Thyroid gland (tissue), 4 donors: ENCODE data around the gene HK1. TPM values are rescaled to one million over a fixed set of nuclear protein-coding genes. Genes with fewer than 3 reads are reported as not detected.

ENCODE experiments used
- DNase-seq, 2 donors: peaks; one replicate each; pipeline ENCODE4 v3.0.0-alpha.2; 2019
- H3K27ac ChIP-seq, 3 donors: fragments of 200-600 bp; sonication (generic); 1 replicate in 2 of 3; 2 replicates in 1 of 3; pipeline ENCODE4 v1.5.1; 2016 to 2019; ENCODE audit warnings: mild to moderate bottlenecking in 1 of 3, moderate library complexity in 1 of 3
- H3K27me3 ChIP-seq: fragments of 200-600 bp; sonication (generic); one replicate; pipeline ENCODE4 v1.5.1; 2019
- H3K36me3 ChIP-seq, 2 donors: fragments of 200-600 bp; sonication (generic); one replicate each; pipeline ENCODE4 v1.5.1; 2016 to 2019
- H3K4me1 ChIP-seq, 2 donors: fragments of 200-600 bp; sonication (generic); one replicate each; pipeline ENCODE4 v1.5.1; 2017 to 2019
- H3K4me3 ChIP-seq, 3 donors: fragments of 200-600 bp; sonication (generic); replicated peaks in 1 of 3; 1 replicate in 2 of 3; 2 replicates in 1 of 3; pipeline ENCODE4 v1.5.1; 2016; ENCODE audit warnings: mild to moderate bottlenecking in 1 of 3
- H3K9me3 ChIP-seq: fragments of 200-600 bp; sonication (generic); one replicate; pipeline ENCODE4 v1.5.1; 2017
- POLR2A ChIP-seq, 2 donors: fragments of 450-650 bp; IDR thresholded peaks; one replicate each; pipeline ENCODE4 v1.6.1; 2017; ENCODE audit warnings: antibody characterized with exemption in 2 of 2, mild to moderate bottlenecking in 2 of 2, moderate library complexity in 1 of 2
- WGBS, 2 donors: methylation state at CpG; one replicate each; pipeline ENCODE4 v1.1.5; 2017; 5-methylcytosine and 5-hydroxymethylcytosine counted together
- intact Hi-C: fragments of 100-400 bp; cut with DNase I; formaldehyde crosslinking; loops from one replicate; pipeline ENCODE4 v1.15.1; 2023
- total RNA-seq, 4 donors: library from RNA; depleted of rRNA; stranded (reverse); fragments of >200 nt; gene quantifications; one replicate each; pipeline ENCODE4 v1.2.3, GENCODE V29; 2016
- TF ChIP-seq, protein P1 (sequence below), 6 experiments: fragments of 200-600 bp in 3 of 6; fragments of 450-650 bp in 3 of 6; sonication (generic) in 3 of 6; IDR thresholded peaks; one replicate each; pipeline ENCODE4 v1.5.1; 2016 to 2019; ENCODE audit warnings: antibody characterized with exemption in 6 of 6, mild to moderate bottlenecking in 2 of 6, inconsistent platforms in 1 of 6, moderate library complexity in 1 of 6

The HK1 gene
- total RNA-seq, 4 donors from 2014 or later, result 106 to 231 (median 189) TPM

DNA sequence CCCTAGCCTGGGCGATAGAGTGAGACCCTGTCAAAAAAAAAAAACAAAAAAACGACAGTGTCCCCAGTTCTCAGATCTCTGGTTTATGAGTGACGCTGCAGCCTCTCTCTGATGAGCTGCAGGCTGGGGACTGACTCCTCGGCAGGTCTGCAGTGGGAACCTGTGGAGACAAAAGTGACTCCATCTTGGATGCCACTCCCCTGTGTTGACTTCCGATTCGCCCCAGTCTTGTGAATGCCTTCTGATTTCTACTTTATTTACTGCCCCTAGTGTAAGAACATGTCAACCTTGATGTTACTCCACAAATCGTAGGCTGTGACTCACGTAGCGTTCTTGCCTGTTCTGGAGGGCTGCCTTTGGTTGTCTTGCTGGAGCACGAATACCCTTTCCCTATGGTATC is 132.2 kb downstream of the HK1 start:
- TF ChIP-seq, protein P1, sequence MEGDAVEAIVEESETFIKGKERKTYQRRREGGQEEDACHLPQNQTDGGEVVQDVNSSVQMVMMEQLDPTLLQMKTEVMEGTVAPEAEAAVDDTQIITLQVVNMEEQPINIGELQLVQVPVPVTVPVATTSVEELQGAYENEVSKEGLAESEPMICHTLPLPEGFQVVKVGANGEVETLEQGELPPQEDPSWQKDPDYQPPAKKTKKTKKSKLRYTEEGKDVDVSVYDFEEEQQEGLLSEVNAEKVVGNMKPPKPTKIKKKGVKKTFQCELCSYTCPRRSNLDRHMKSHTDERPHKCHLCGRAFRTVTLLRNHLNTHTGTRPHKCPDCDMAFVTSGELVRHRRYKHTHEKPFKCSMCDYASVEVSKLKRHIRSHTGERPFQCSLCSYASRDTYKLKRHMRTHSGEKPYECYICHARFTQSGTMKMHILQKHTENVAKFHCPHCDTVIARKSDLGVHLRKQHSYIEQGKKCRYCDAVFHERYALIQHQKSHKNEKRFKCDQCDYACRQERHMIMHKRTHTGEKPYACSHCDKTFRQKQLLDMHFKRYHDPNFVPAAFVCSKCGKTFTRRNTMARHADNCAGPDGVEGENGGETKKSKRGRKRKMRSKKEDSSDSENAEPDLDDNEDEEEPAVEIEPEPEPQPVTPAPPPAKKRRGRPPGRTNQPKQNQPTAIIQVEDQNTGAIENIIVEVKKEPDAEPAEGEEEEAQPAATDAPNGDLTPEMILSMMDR (IDR thresholded peaks at IDR 0.05), result no peak
- TF ChIP-seq POLR2A (IDR thresholded peaks at IDR 0.05), result no peak
- Histone ChIP-seq H3K9me3 (no peaks in the 10 kb centered on the region), H3K4me3 (no peak overlapping the region), H3K27me3 (no peaks in the 10 kb centered on the region), H3K27ac (peak overlapping the region in 1 of 3 donors; percentile 61), H3K36me3 (no peaks in the 10 kb centered on the region), H3K4me1 (peaks cover 21 to 39% of the 10 kb centered on the region in 2 donors)
- no peak for DNase-seq
- 85 to 97% methylated on average over 9 to 10 of the region's 10 CpGs for WGBS, 2 donors
- intact Hi-C loops, result no loop called here

DNA sequence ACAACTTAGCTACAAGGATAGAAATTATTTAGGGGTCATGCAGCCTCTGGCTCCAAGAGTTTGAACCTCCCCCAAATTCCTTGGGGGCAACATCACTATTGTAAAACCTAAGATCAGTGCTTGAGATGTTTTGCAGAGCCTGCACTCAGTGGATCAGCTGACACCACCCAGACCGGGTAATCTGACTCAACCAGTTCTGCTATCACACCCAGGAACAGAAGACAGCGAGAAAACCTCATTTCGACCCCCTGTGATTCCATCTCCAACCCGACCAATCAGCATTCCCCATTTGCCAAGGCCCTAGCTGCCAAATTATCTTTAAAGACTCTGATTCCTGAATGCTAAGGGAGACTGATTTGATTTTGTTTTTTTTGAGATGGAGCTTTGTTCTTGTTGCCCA is 133.2 kb downstream of the HK1 start:
- 58 to 66% methylated on average over 4 of the region's 4 CpGs for WGBS, 2 donors
- no peaks in the 10 kb centered on the region for H3K9me3 ChIP-seq
- H3K27me3 ChIP-seq, result no peaks in the 10 kb centered on the region
- DNase-seq, result no peak
- TF ChIP-seq POLR2A (IDR thresholded peaks at IDR 0.05), result no peak
- TF ChIP-seq, protein P1 (IDR thresholded peaks at IDR 0.05), result no peak
- H3K27ac ChIP-seq, result no peak overlapping the region
- no peaks in the 10 kb centered on the region for H3K36me3 ChIP-seq
- peaks cover 12 to 32% of the 10 kb centered on the region in 2 donors for H3K4me1 ChIP-seq
- H3K4me3 ChIP-seq, result no peak overlapping the region
- intact Hi-C loops, result no loop called here

DNA sequence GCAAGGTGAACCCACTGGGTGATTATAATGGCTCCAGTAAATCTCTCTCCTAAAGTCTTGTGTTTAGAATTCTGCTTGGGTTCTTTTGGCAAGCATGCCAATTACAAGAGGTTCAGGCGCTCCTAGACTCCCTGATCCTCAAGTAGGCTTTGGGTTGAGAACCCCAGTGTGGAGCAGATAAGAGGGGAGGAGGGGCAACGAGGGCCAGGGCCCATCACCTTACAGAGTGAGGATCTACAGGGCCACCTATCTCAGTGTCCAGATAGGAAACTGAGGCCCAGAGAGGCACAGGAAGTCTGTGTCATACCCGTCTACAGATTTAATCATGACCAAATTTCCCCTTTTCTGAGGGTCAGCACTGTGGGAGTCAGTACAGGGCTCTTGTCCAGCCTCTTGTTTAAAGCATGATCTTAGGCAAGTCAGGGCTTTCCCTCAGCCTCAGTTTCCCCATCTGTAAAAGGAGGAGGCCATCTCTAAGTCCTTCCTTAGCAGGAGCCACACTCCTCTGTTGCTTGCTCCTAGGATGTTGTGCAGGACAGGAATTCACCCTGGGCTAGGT is 134.0 kb downstream of the HK1 start:
- H3K27me3 ChIP-seq, result no peaks in the 10 kb centered on the region
- no peak overlapping the region for H3K27ac ChIP-seq
- H3K4me1 ChIP-seq, result peaks cover 5 to 24% of the 10 kb centered on the region in 2 donors
- no peak for TF ChIP-seq POLR2A (IDR thresholded peaks at IDR 0.05)
- TF ChIP-seq, protein P1 (IDR thresholded peaks at IDR 0.05), result no peak
- intact Hi-C loops, result no loop called here
- no peak for DNase-seq
- no peak overlapping the region for H3K4me3 ChIP-seq
- H3K36me3 ChIP-seq, result no peaks in the 10 kb centered on the region
- no peaks in the 10 kb centered on the region for H3K9me3 ChIP-seq
- WGBS, 2 donors, result 62 to 77% methylated on average over 3 of the region's 3 CpGs

DNA sequence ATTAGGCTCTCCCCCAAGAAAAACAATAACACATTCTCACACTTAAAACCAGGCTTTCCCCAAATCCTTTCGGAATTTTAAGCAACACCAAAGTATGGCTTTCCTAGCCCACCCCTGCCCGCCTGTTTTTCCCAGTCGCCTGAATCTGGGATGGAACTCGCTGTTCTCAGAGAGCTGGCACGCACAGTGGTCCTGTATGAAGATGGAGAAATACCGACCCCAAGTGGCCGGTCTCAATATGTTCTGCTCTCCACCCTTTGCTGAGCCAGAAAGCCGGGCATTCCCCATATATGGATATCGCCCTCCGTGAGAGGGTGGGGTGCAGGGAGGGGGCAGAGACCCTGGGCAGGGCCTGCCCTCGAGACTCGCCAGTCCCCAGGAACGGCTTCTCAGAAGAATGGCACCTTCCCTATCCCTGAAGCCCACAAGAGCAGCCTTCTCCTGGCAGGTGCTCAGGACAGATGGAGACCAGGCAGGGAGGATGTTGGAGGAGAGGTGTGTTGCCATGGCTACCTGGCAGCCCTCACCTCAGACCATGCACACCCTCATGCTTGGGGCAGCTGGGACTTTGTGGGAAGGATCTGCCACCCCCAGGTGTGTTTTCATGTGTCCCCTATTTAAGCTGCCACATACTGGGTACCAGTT is 135.0 kb downstream of the HK1 start:
- no peak for TF ChIP-seq POLR2A (IDR thresholded peaks at IDR 0.05)
- TF ChIP-seq, protein P1 (IDR thresholded peaks at IDR 0.05), result peak; percentile 34 to 68 (median 54)
- H3K4me3 ChIP-seq, result no peak overlapping the region
- peak; percentile 73 to 75 for DNase-seq
- no peak overlapping the region for H3K27ac ChIP-seq
- intact Hi-C loops, result no loop called here
- no peaks in the 10 kb centered on the region for H3K36me3 ChIP-seq
- 4 to 11% methylated on average over 10 to 11 of the region's 13 CpGs for WGBS, 2 donors
- H3K4me1 ChIP-seq, result peaks cover 0 to 13% of the 10 kb centered on the region in 2 donors
- no peaks in the 10 kb centered on the region for H3K9me3 ChIP-seq
- H3K27me3 ChIP-seq, result no peaks in the 10 kb centered on the region
